GM12878 (cell line): Measurements from ENCODE around the gene SCN4A. TPM values are rescaled to one million over a fixed set of nuclear protein-coding genes. Genes with fewer than 3 reads are reported as not detected.
A peak's percentile ranks its signal among the peaks of the same experiment; 100 is the strongest.

Experiments
- ATAC-seq: fragments of 200-7000 bp; cut with Tn5 transposase; 3 replicates; pipeline ENCODE4 v1.9.1; 2020; ENCODE audit warnings: mild to moderate bottlenecking, moderate library complexity
- BruUV-seq: library from RNA; stranded (reverse); fragments of 400-500 nt; replicated peaks from 2 replicates; lab custom pipeline; 2021; lab: Mats Ljungman, UMichigan
- CTCF ChIA-PET: fragments of 300-600 bp; sonication (Branson Sonifier 250); formaldehyde crosslinking; extraction: SDS; loops from one replicate; lab custom pipeline; 2021; ENCODE audit warnings: inconsistent platforms; lab: Yijun Ruan, JAX
- POLR2A ChIA-PET: fragments of 350-600 bp; formaldehyde crosslinking; extraction: SDS; loops from one replicate; lab custom pipeline; 2021; ENCODE audit warnings: inconsistent platforms; lab: Charles Lee
- RAD21 ChIA-PET: fragments of 300-600 bp; sonication (Branson Sonifier 250); formaldehyde crosslinking; loops from one replicate; lab custom pipeline; 2023; ENCODE audit warnings: antibody characterized with exemption; ENCODE audit not compliant: unreplicated experiment; lab: Charles Lee
- SMC1A ChIA-PET: fragments of 300-600 bp; sonication (Branson Sonifier 250); formaldehyde crosslinking; loops from one replicate; lab custom pipeline; 2023; ENCODE audit not compliant: unreplicated experiment, uncharacterized antibody; lab: Charles Lee
- DNase-seq: peaks from one replicate; pipeline ENCODE4 v3.0.0-alpha.2; 2011; ENCODE audit warnings: low read depth, low spot score
- FAIRE-seq: peaks from 3 replicates; lab custom pipeline; 2011; peaks lifted over from hg19 to GRCh38; lab: Jason Lieb, UNC
- H2AFZ ChIP-seq: 2 replicates; pipeline ENCODE4 v1.6.0; 2011; ENCODE audit warnings: low read depth, low read length, control low read depth; ENCODE audit not compliant: control insufficient read depth
- H3K27ac ChIP-seq: 2 replicates; pipeline ENCODE4 v1.5.1; 2011; ENCODE audit warnings: control low read depth; ENCODE audit not compliant: control insufficient read depth, insufficient read depth
- H3K27me3 ChIP-seq, 2 experiments: replicated peaks in 1 of 2; 2 replicates each; pipeline versions ENCODE4 v1.6.0 to v1.6.1; 2011; ENCODE audit warnings: low read length in 1 of 2; ENCODE audit not compliant: control insufficient read depth in 2 of 2, insufficient read depth in 2 of 2
- H3K36me3 ChIP-seq, 2 experiments: 2 replicates each; pipeline ENCODE4 v1.5.1; 2011; ENCODE audit warnings: low read length in 1 of 2; ENCODE audit not compliant: control insufficient read depth in 2 of 2, insufficient read depth in 2 of 2
- H3K4me1 ChIP-seq: 2 replicates; pipeline ENCODE4 v1.6.1; 2011; ENCODE audit warnings: mild to moderate bottlenecking, low read length, moderate library complexity, mixed read lengths; ENCODE audit not compliant: control insufficient read depth, insufficient read depth
- H3K4me2 ChIP-seq: 2 replicates; pipeline ENCODE4 v1.6.0; 2011; ENCODE audit warnings: control low read depth; ENCODE audit not compliant: control insufficient read depth, insufficient read depth
- H3K4me3 ChIP-seq: fragments of 200-600 bp; sonication (generic); 2 replicates; pipeline ENCODE4 v1.5.1; 2016
- H3K79me2 ChIP-seq: 2 replicates; pipeline ENCODE4 v1.6.0; 2011; ENCODE audit warnings: low read length; ENCODE audit not compliant: control insufficient read depth, insufficient read depth
- H3K9ac ChIP-seq: 2 replicates; pipeline ENCODE4 v1.8.0; 2011; ENCODE audit warnings: low read length, control low read depth, mixed read lengths; ENCODE audit not compliant: control insufficient read depth, insufficient read depth
- H3K9me3 ChIP-seq: replicated peaks from 3 replicates; pipeline ENCODE4 v1.5.1; 2011; ENCODE audit warnings: mild to moderate bottlenecking, low read length; ENCODE audit not compliant: control insufficient read depth, insufficient read depth
- H4K20me1 ChIP-seq: 2 replicates; pipeline ENCODE4 v1.6.0; 2011; ENCODE audit not compliant: control insufficient read depth, insufficient read depth
- FOXM1 ChIP-seq: IDR thresholded peaks from 2 replicates; pipeline ENCODE4 v1.6.1; 2012; ENCODE audit warnings: low read depth, mild to moderate bottlenecking, inconsistent platforms, low read length, moderate library complexity
- IKZF1 ChIP-seq: fragments of 450-650 bp; conservative IDR thresholded peaks from 2 replicates; pipeline ENCODE4 v1.6.1; 2017; ENCODE audit warnings: antibody characterized with exemption, mild to moderate bottlenecking
- IKZF2 ChIP-seq, 2 experiments: fragments of 450-650 bp; IDR thresholded peaks; 2 replicates each; pipeline ENCODE4 v1.6.1; 2017; ENCODE audit warnings: mild to moderate bottlenecking in 2 of 2, moderate library complexity in 2 of 2
- MLLT1 ChIP-seq: fragments of 450-650 bp; IDR thresholded peaks from 2 replicates; pipeline ENCODE4 v1.6.1; 2016; ENCODE audit warnings: mild to moderate bottlenecking
- NR2C2 ChIP-seq: IDR thresholded peaks from 2 replicates; pipeline ENCODE4 v1.6.1; 2011; ENCODE audit warnings: borderline replicate concordance, low read depth; ENCODE audit not compliant: control insufficient read depth, insufficient read length
- RB1 ChIP-seq: fragments of 450-650 bp; formaldehyde crosslinking; IDR thresholded peaks from 2 replicates; pipeline ENCODE4 v1.6.1; 2017; ENCODE audit warnings: mild to moderate bottlenecking, borderline replicate concordance
- SMC3 ChIP-seq: IDR thresholded peaks from 2 replicates; pipeline ENCODE4 v1.6.1; 2011; ENCODE audit warnings: low read length, improper control_type of control experiment, borderline replicate concordance
- WGBS: methylation state at CpG from one replicate; pipeline ENCODE4 v1.1.6; 2016; ENCODE audit warnings: low lambda C conversion rate; ENCODE audit not compliant: insufficient replicate concordance, insufficient coverage; ENCODE audit errors: missing lambda C conversion rate; 5-methylcytosine and 5-hydroxymethylcytosine counted together
- in situ Hi-C: fragments of 300-500 bp; cut with MboI; formaldehyde crosslinking; loops from 9 replicates; pipeline ENCODE4 v1.14.3; 2018; ENCODE audit warnings: mixed read lengths
- intact Hi-C: fragments of 100-400 bp; cut with micrococcal nuclease; formaldehyde crosslinking; loops from one replicate; pipeline ENCODE4 v1.14.2; 2022; ENCODE audit not compliant: unreplicated experiment
- polyA plus RNA-seq, 11 experiments: library from polyadenylated mRNA; depleted of rRNA in 4 of 11; unstranded in 6 of 11; stranded (reverse) in 5 of 11; fragments of >200 nt; fragmentation: Nextera tagmentation in 4 of 11; fragmentation: Illumina TruSeq in 1 of 11; extraction: Ambion mirVana in 4 of 11; extraction: Trizol in 1 of 11; gene quantifications; 1 replicate in 1 of 11; 2 replicates in 10 of 11; pipeline versions ENCODE4 v1.2.1 to v1.2.3, GENCODE V29; 2011 to 2016; ENCODE audit warnings: inconsistent platforms in 2 of 11, missing spikeins in 2 of 11, low read depth in 1 of 11
- total RNA-seq, 4 experiments: library from RNA; depleted of rRNA in 3 of 4; stranded (reverse); fragments of >200 nt in 3 of 4; fragmentation: Illumina TruSeq in 1 of 4; extraction: Trizol in 1 of 4; gene quantifications; 2 replicates each; pipeline versions ENCODE4 v1.2.1 to v1.2.3, GENCODE V29; 2013 to 2021
- TF ChIP-seq, protein P1 (sequence below): fragments of 450-650 bp; IDR thresholded peaks from 2 replicates; pipeline ENCODE4 v1.6.1; 2017; ENCODE audit warnings: antibody characterized with exemption, mild to moderate bottlenecking, moderate library complexity
- TF ChIP-seq, protein P2 (sequence below), 3 experiments: IDR thresholded peaks in 2 of 3; conservative IDR thresholded peaks in 1 of 3; 2 replicates each; pipeline ENCODE4 v1.5.1; 2011; ENCODE audit warnings: low read depth in 3 of 3, low read length in 3 of 3, mild to moderate bottlenecking in 3 of 3, control low read depth in 2 of 3, moderate library complexity in 2 of 3, inconsistent platforms in 1 of 3, mixed read lengths in 1 of 3; ENCODE audit not compliant: control insufficient read depth in 2 of 3, insufficient read depth in 1 of 3; ENCODE audit errors: extremely low read depth in 1 of 3

Gene SCN4A
- total and polyA plus RNA-seq, 10 of the 15 experiments (the other 5 are each of a cell fraction or from before 2014, with no cell fraction given) = under 0.01 to 0.15 (median 0.07) TPM; not detected in 4

GRCh38 chr17:64016231-64016784, 43.6 kb upstream of the SCN4A start:
- BruUV-seq = TSS peak; percentile 17
- peak; percentile 24; the same call in 1 of the 2 replicates for TF ChIP-seq SMC3
- TF ChIP-seq, protein P1, sequence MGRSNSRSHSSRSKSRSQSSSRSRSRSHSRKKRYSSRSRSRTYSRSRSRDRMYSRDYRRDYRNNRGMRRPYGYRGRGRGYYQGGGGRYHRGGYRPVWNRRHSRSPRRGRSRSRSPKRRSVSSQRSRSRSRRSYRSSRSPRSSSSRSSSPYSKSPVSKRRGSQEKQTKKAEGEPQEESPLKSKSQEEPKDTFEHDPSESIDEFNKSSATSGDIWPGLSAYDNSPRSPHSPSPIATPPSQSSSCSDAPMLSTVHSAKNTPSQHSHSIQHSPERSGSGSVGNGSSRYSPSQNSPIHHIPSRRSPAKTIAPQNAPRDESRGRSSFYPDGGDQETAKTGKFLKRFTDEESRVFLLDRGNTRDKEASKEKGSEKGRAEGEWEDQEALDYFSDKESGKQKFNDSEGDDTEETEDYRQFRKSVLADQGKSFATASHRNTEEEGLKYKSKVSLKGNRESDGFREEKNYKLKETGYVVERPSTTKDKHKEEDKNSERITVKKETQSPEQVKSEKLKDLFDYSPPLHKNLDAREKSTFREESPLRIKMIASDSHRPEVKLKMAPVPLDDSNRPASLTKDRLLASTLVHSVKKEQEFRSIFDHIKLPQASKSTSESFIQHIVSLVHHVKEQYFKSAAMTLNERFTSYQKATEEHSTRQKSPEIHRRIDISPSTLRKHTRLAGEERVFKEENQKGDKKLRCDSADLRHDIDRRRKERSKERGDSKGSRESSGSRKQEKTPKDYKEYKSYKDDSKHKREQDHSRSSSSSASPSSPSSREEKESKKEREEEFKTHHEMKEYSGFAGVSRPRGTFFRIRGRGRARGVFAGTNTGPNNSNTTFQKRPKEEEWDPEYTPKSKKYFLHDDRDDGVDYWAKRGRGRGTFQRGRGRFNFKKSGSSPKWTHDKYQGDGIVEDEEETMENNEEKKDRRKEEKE = no peak
- no peak for TF ChIP-seq NR2C2
- TF ChIP-seq IKZF1 = peak; percentile 46; the same call in 1 of the 2 replicates
- TF ChIP-seq MLLT1 = 0 out of 2 replicates have a peak, but pooled peaks have one; percentile 31
- no peak for TF ChIP-seq FOXM1
- TF ChIP-seq, protein P2, sequence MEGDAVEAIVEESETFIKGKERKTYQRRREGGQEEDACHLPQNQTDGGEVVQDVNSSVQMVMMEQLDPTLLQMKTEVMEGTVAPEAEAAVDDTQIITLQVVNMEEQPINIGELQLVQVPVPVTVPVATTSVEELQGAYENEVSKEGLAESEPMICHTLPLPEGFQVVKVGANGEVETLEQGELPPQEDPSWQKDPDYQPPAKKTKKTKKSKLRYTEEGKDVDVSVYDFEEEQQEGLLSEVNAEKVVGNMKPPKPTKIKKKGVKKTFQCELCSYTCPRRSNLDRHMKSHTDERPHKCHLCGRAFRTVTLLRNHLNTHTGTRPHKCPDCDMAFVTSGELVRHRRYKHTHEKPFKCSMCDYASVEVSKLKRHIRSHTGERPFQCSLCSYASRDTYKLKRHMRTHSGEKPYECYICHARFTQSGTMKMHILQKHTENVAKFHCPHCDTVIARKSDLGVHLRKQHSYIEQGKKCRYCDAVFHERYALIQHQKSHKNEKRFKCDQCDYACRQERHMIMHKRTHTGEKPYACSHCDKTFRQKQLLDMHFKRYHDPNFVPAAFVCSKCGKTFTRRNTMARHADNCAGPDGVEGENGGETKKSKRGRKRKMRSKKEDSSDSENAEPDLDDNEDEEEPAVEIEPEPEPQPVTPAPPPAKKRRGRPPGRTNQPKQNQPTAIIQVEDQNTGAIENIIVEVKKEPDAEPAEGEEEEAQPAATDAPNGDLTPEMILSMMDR (IDR thresholded peaks at IDR 0.05 in 2 of 3, conservative IDR thresholded peaks at IDR 0.05 in 1 of 3; ENCODE audit: control insufficient read depth in 2 of 3, extremely low read depth in 1 of 3, insufficient read depth in 1 of 3, low read depth in 3 of 3, low read length in 3 of 3) = peak; percentile 32 to 46 (median 44); a peak in 5 of 6 replicates
- 0 out of 4 replicates have a peak, but pooled peaks have one; percentile 35 to 47 for TF ChIP-seq IKZF2 (IDR thresholded peaks at IDR 0.05)
- 0 out of 2 replicates have a peak, but pooled peaks have one; percentile 38 for TF ChIP-seq RB1
- peak overlapping the region; percentile 40 for H3K27ac ChIP-seq
- H4K20me1 ChIP-seq = no peaks in the 10 kb centered on the region
- FAIRE-seq = no peak
- H3K4me3 ChIP-seq = peak overlapping the region; percentile 60
- intact Hi-C loops (loop anchor here (2.0 to 5.0 kb wide), 2 partner anchors 64 to 98 kb away; partner anchors contain the start of gene GH1), in situ Hi-C loops (no loop called here)
- peaks cover 66% of the 10 kb centered on the region for H3K79me2 ChIP-seq
- ATAC-seq = peak; percentile 50
- H2AFZ ChIP-seq = peak overlapping the region; percentile 42; the same call in 1 of the 2 replicates
- H3K9me3 ChIP-seq = no peaks in the 10 kb centered on the region
- peak overlapping the region; percentile 35 for H3K4me2 ChIP-seq
- CTCF ChIA-PET = interaction anchor here (0.6 to 3.3 kb wide), 28 partner anchors 11 to 126 kb away, joined by 3 to 73 read pairs (median 5); partner anchors contain the start of genes CD79B, CSHL1, ERN1 and GH1
- no peaks in the 10 kb centered on the region for H3K27me3 ChIP-seq
- WGBS = 28% methylated on average over 5 of the region's 5 CpGs
- DNase-seq = no peak
- SMC1A ChIA-PET = interaction anchor here (0.6 to 3.4 kb wide), 31 partner anchors 9 to 269 kb away, joined by 3 to 30 read pairs (median 5); partner anchors contain the start of gene CD79B
- H3K36me3 ChIP-seq = no peaks in the 10 kb centered on the region
- POLR2A ChIA-PET = interaction anchor here (0.5 to 2.1 kb wide), 9 partner anchors 9 to 173 kb away, joined by 3 to 18 read pairs (median 3); partner anchors contain the start of genes CD79B and ERN1
- RAD21 ChIA-PET = interaction anchor here (0.8 to 7.4 kb wide), 18 partner anchors 10 to 266 kb away, joined by 3 to 105 read pairs (median 4); partner anchors contain the start of genes CCDC47, CD79B, CSHL1 and GH1
- H3K4me1 ChIP-seq = peaks cover 10% of the 10 kb centered on the region
- H3K9ac ChIP-seq = peak overlapping the region; percentile 12
